Sigmoid colon (tissue), 4 donors: Measurements from ENCODE around the gene RHCG.

Source experiments
- EP300 ChIP-seq, 4 donors: sonication (generic); formaldehyde crosslinking; IDR thresholded peaks; one replicate each; pipeline ENCODE4 v1.6.1; 2017; ENCODE audit warnings: antibody characterized with exemption in 4 of 4
- POLR2A ChIP-seq, 2 donors: fragments of 450-650 bp; IDR thresholded peaks; one replicate each; pipeline ENCODE4 v1.6.1; 2016; ENCODE audit warnings: antibody characterized with exemption in 2 of 2, mild to moderate bottlenecking in 2 of 2, moderate library complexity in 2 of 2
- POLR2AphosphoS5 ChIP-seq, 4 donors: sonication (generic); formaldehyde crosslinking; IDR thresholded peaks; one replicate each; pipeline ENCODE4 v1.6.1; 2017; ENCODE audit warnings: antibody characterized with exemption in 4 of 4
- TF ChIP-seq, protein P1 (sequence below), 4 experiments: fragments of 450-650 bp in 3 of 4; fragments of 200-600 bp in 1 of 4; IDR thresholded peaks; one replicate each; pipeline ENCODE4 v1.5.1; 2016 to 2019; ENCODE audit warnings: antibody characterized with exemption in 4 of 4, mild to moderate bottlenecking in 3 of 4, moderate library complexity in 2 of 4

DNA sequence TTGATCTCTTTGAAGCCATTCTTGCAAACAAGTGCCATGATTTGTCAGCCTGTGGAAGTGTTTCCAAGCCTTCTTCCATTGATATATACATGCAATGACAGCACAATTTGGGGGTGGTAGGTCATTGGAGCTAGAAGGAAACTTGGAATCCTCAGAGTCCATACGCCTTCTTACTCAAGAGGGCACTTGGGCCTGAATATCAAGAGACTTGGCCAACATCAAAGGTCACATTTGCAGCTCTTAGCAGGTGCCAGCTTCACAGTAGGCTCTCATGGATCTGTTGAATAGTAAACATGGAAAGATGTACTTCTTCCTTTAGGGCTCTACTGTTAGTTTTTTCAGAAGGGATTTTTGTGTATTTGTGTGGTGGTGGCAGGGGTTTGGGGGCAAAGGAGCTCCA, 50.9 kb downstream of the RHCG start:
- TF ChIP-seq, protein P1, sequence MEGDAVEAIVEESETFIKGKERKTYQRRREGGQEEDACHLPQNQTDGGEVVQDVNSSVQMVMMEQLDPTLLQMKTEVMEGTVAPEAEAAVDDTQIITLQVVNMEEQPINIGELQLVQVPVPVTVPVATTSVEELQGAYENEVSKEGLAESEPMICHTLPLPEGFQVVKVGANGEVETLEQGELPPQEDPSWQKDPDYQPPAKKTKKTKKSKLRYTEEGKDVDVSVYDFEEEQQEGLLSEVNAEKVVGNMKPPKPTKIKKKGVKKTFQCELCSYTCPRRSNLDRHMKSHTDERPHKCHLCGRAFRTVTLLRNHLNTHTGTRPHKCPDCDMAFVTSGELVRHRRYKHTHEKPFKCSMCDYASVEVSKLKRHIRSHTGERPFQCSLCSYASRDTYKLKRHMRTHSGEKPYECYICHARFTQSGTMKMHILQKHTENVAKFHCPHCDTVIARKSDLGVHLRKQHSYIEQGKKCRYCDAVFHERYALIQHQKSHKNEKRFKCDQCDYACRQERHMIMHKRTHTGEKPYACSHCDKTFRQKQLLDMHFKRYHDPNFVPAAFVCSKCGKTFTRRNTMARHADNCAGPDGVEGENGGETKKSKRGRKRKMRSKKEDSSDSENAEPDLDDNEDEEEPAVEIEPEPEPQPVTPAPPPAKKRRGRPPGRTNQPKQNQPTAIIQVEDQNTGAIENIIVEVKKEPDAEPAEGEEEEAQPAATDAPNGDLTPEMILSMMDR (IDR thresholded peaks at IDR 0.05): no peak
- TF ChIP-seq POLR2AphosphoS5 (IDR thresholded peaks at IDR 0.05) (no peak), POLR2A (IDR thresholded peaks at IDR 0.05) (no peak), EP300 (IDR thresholded peaks at IDR 0.05) (no peak)
